GM21526 (cell line): ENCODE data around the gene ETFB.

Experiments used
- ATAC-seq: cut with Tn5 transposase; IDR thresholded peaks from one replicate; pipeline ENCODE4 v1.9.1; 2021; ENCODE audit warnings: moderate library complexity; ENCODE audit not compliant: unreplicated experiment, low FRiP score

The ETFB gene

DNA sequence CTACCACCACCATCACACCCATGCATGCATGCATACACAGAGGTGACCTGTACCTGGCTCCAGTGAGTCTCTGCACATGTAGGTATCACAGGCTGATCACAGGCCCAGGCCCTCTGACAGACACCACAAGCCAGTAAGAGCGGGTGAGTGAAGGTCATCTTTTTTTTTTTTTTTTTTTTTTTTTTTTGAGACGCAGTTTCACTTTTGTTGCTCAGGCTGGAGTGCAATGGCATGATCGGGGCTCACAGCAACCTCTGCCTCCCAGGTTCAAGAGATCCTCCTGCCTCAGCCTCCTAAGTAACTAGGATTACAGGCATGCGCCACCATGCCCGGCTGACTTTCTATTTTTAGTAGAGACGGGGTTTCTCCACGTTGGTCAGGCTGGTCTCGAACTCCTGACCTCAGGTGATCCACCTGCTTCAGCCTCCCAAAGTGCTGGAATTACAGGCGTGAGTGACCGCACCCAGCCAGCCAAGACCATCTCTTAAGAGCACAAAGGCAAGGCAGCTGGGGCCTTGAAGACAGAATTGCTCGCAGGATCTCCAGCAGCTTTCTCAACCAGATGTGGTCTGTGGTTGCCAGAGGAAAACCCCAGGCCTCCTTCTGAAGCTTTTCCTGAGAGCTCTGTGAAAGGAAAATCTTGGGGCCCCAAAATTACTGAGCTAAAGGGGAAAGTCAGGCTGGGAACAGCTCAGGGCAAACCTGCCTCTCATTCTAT, 9.5 kb upstream of the ETFB start:
- no peak for ATAC-seq

DNA sequence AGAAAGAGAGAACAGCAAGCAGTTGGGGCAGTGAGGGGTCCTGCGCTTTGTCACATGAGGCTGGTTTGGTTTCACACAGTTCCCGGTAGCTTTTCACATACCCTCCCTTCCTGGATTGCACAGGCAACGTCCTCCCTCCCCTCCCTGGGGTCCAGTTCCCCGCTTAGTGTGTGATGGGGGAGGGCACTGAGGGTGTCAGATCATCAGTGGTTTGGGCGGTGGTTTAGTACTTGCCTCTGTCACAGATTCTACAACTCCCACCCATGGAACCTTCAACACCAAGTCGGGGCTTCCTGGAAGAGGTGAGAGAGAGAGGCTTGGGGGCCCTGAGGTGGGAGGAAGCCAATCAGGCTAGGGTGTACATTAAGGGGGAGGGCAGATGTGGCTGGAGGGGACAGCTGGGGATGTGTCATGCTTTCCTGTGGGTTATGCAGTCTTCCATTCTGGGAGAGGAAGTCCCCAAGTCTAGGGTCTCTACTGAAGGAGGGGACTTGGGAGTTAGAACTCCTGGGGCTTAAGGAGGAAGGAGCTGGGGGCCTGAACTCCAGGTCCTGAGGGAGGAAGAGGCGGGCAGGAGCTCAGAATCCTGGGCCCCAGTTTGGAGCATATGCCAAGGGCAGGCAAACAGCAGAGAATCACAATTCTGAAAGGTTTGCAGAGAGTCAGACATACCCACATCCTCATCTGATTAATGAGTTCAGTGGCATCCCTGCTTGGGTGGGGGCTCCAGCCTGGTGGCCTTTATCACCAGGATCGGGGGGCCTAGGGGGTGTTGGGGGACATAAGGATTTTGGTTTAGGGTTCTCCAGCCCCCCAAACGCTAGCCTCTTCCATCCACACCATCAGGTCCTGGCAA, 6.7 kb upstream of the ETFB start, which contains the start of gene NKG7:
Gene NKG7, minus strand, starts transcription at position 6 of the 856 bp plus-strand sequence. CDS start 119 bp downstream, outside the sequence.
- ATAC-seq, result no peak

DNA sequence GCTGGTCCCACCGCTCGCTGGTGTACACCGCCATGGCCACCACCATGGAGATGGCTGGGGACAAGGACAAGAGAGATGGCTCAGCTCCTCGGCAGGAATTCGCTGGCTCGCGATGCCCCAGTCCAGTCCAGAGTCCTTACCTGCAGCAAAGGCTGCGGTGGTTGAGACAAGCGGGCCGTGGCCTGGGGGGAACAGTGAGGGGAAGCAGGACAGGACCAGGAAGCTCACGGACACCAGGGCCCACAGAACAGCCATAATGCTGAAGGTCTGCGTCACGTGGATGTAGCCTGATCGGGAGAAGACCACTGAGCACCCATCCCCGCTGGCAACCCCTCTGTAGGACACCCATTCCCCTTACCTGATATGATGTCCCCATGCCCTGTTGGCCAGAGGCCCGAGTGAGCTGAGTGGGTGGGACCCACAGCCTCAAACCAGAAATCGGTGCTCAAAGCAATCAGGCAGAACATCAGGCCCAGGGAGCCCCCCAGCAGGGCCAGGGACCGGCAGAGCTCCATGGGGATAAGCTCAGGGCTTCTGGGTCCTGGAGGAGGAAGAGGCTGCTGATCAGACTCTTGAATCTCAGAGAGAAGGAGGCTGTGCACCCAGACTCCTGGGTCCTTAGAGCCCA, 5.9 kb upstream of the ETFB start:
- no peak for ATAC-seq

DNA sequence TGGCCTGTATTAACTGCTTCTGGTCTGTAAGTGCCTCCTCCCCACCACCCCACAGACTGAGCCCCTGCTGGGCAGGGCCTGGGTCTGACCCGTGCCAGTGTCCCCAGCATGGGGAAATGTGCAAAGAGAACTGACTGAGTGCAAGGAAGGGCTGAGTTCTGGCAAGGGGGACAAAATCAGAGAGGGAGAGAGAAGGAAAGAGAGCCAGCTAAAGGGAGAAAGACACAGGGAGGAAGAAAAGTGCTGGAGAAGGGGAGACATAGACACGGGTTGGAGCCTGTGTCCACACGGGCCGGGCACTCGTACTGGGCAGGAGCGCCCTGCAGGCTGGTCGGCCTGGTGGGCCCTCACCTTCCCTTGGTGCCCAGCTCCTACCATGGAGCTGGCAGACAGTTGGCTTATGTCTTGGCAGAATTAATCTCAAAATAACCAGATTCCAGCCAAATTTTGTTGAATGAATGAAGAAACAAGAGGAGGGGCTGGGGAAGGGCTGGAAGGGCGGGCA, 5.0 kb upstream of the ETFB start:
- no peak for ATAC-seq

DNA sequence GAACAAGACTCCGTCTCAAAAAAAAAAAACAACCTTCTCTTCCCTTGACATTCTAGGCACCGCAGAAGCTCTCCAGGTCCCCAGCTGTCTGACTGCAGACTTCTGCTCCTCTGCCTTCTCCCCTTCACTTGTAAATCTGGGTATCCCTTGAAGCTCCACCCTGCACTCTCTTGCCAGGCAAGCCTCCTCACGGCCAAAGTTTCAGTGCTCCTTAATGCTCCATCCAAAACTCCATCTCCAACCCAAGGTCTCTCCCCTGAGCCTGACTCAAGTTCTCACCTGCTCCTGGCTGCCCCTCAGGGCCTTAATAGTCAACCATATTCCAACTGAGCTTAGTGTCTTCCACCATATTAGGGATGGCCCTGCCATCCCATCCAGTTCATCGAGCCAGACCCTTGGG, 4.0 kb upstream of the ETFB start:
- no peak for ATAC-seq

DNA sequence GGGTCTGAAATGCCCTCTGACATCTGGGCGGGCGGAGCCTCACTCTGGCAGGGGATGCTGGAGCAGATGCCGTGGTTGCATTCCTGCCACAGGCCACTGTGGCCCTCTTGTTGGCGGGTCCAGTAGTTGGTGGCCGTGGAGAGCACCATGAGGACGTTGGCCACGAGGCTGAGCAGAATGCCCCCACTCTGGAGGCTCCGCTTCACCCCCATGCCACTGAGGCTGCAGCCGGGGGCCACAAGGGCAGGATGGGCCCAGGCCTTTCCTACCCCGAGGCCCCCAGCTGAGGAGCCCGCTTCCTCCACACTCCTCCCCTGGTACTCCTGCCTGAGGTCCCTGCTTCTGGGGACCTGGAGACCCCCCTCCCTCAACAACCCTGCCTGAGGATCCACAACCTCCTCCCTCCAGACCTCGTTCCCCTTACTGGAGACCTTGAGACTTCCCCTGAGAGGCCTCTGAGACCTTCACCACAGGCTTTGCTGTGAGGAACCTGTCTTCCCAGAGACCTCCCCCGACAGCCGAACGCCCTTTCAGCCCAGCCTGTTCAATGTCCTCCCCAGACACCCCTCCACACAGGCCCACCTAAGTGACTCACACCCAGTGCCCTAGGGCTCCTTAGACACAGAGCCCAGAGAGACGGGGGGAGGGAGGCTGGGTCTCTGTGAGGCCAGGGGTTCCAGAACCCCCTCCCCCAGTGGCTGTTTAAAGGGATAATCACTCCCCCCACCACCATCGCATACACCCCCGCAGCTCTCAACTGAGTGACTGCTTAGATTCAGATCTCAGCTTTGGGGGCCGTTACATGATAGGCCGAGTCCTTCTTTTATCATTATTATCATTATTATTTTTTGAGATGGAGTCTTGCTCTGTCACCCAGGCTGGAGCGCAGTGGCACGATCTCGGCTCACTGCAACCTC, 2.4 kb upstream of the ETFB start, which contains the start of gene CLDND2:
Gene CLDND2, minus strand, starts transcription at position 638 of the 917 bp plus-strand sequence. Its CDS starts 426 bp downstream, at position 212.
- ATAC-seq, result no peak

DNA sequence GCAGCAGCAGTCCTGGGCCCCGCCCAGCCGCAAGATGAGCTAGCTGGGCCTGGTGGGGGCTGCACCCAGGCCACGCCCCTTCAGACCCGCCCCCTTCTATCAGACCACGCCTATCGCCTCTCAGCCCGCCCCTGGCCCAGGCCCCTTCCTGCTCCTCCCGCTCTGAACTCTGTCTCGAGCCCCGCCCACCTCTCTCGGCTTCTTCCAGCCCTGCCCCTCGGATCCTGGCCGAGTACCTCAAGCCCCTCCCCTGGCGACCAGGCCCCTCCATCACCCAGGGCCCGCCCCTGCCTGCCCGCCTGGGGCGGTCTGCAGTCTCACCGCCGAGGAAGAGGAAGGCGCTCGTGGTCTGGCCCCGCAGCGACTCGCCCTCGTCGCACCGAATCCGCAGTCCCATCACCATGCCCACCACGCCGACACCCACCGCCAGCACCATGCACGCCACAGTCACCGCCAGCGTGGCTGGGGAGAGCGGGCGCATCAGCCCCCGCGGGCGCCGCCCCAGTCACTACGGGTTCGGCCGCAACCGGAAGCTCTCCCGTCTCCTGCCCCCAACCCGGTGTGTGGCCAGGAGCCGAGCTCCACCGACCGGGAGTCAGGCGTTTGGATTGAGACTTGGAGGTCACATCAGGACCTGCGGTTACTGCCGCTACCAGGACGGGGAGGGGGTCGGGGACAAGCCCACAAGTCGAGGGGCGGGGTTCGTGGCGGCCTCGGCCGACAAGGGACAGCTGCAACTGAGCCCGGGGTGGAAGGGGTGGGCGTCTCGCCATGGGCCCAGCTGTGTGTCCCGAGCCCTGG, 1.6 kb upstream of the ETFB start:
- peak; percentile 66 for ATAC-seq

DNA sequence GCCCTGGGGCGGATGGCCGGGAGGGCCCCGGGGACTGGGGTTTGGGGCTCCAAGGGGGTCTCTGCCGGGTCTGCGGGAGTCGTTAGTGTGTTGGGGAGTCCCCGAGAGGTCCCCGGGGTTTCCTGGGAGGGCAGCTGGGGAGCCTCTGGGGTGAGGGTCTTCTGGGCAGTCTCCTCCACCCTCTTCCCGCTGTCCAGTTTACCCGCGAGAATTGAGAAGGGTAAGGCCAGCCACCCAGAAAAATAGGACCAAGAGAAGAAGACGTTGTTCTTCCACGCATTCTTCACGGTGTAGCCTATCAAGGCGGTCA, 1.0 kb upstream of the ETFB start:
- peak; percentile 8 for ATAC-seq

DNA sequence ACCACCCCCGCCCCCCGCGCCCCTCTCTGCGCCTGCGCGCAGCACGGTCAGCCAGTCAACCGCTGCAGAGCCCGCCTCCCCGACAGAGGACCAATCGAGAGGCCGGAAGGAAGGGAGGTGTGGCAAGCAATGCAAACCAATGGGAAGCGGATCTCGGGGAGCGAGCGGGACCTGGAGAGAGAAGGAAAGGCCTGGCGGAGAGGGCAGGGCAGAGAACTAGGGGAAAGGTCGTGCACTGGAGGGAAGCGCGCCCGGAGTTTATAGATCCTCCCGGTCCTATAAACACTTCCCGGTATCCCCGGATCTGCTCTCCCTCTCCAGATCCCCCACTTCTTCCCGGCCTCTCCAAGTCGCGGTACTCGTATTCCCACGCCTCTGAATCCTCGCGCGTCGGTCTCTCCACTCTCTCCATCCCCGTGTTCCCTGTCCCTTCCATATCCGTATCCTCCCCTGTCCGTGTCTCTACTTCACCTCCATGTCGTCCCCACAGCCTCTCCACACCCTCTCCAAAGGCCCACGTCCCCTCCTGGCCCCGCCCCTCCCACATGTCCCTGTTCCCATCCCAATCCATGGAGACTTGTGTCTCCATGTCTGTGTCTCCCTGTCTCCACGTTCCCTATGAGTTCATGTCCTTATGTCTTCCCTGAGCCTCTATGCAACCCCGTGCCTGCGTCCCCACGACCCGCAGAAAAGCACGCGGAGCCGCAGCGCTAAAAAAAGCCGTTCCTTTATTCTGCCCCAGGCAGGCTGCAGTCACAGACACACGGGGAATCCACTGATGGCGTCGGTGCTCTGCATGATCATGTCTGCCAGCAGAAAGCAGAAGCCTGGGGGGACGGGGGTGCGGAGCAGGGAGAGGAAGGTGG, 434 bp upstream of the ETFB start:
- ATAC-seq, result peak; percentile 43

DNA sequence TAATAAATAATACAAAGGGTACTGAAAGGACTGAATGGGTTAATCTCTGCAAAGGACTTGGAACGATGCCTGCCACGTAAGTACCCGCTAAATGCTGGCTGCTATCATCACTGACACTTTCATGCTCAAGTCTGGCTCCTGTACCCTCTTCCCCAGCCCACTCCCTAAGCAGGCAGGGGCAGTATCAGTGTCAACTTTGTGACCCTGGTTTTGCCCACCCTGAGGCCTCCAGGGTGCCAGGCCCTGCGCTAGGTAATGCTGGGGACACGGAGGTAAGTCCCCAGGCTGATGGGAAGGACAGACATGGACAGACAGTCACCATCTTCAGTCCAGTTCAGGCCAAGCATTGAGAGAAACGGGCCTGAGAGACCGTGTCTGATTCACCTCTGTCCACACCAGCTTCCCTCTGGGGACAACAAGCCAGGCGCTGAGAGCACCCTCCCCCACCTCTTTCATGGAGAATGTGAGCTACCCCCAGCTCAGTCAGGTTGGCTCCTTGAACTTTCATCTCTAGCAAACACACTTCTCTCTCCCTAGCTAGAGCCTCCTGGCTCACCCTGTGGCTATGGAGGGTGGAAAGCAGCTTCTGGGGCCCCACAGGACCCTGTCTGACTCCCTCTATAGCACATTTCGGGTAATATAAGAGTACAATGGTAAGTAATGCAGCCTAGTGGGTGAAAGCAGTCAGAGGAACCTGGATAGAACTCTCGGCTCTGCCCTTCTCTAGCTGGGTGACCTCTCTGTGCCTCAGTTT, 800 bp downstream of the ETFB start:
- no peak for ATAC-seq

DNA sequence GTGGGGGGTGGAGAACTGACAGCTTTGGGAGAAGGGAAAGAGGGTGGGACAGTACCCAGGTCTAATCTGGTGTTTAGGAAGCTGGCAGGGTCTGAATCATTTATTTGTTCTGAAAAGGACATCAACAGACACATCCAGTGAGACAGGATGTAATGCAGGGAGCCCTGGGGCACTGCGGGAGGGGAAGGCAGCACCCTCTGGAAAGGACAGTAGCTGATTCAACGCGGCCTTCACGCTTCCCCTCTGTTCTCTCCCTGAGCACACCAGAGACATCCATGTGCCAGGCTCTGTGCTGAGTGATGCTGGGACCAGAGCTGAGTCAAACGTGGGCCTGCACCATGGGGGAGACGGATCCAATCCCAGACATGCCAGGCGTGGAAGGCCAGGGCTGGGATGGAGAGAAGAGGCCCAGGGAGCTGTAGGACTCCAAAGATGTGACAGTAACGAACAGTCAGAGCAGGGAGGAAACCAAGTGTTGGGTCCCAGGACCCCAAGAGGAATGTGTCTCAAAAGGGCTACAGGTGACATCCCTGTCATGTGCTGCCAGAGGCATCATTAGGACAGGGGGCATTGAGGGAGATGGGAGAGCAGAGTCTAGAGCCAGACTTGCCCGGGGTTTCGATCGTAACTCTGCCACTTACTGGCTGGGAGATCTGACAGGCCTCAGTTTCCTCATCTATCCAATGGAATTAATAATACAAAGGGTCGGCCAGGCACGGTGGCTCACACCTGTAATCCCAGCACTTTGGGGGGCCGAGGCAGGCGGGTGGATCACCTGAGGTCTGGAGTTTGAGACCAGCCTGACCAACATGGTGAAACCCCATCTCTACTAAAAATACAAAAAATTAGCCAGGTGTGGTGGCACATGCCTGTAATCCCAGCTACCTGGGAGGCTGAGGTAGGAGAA, 1.7 kb downstream of the ETFB start:
- no peak for ATAC-seq

DNA sequence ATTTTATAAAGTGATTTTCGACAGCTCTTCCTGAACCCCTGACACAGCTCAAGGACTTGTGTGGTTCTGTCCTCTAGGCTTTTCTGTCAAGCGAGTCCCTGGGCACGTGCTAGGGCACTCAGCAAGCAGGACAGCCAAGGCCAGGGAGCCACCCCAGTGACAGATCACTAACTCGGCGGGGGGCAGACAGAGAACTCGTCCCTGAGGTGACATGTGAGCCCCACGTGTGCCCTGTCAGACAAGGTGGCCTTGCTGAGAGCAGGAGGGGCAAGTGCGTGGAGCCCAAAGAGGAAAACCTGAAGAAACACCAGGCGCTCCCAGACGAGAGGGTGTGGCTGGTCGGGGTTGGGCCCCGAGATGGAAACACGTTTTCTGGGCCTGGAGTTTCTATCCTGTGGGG, 4.9 kb downstream of the ETFB start:
- no peak for ATAC-seq

DNA sequence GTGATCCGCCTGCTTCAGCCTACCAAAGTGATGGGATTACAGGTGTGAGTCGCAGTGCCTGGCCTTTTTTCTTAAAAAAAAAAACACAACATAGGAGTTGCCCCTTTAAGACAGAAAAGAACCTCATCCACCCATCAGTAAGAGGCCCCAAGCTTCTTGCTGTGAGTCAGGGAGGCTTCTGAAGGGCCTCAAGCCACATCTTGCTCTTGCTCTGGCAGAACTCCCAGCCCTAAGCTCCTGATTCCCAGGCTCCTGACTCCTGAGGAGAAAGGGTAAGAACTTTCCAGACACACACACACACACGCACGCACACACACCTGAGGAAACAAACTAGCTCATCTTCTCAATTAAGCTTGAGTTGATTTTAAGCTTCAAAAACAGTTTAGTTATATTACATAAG, 6.9 kb downstream of the ETFB start:
- no peak for ATAC-seq

DNA sequence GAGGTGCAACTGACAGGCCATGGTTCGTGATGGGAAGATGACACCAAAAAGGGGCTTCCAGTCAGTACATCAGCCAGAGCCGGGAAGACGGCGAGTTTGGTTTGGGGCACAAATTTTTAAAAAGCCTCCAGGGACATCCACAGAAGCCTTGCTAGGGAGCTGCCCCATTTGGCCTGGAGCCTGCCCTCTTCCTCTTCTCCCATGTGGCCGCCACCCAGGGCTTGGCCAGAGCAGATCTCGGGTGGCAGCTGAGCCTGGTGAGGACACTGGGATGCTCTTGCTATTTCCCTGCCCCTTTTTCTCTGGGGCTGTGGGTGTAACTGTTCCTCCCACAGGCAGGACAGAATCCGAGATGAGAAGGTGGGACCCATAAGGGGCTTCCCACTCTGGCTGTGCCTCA, 8.2 kb downstream of the ETFB start:
- ATAC-seq, result no peak

DNA sequence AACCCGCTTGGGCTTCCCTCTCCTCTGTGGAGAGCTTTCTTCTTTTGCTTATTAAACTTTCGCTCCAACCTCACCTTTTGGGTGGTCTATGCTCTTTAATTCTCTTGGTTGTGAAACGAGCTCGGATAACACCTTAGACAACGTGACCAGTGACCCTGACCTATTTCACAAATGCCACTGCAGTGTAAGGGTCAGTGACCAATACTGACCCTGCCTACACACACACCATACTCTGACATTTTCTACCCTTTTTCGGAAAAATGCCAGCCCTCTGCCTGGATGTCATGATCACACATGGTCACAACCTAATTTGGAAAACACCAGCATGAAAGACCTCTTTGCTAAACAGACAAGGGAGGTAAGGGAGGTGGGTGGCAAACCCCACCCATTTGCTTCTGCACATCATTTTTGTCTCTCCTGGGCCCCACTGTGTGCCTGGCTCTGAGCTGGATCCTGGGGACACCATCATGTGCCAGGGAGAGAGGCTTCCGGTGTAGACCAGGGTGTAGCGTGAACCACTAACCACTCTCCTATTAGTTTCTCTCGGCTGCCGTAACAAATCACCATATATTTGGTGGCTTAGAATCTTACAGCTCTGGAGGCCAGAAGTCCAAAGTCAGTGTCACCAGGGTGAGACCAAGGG, 9.9 kb downstream of the ETFB start:
- no peak for ATAC-seq

DNA sequence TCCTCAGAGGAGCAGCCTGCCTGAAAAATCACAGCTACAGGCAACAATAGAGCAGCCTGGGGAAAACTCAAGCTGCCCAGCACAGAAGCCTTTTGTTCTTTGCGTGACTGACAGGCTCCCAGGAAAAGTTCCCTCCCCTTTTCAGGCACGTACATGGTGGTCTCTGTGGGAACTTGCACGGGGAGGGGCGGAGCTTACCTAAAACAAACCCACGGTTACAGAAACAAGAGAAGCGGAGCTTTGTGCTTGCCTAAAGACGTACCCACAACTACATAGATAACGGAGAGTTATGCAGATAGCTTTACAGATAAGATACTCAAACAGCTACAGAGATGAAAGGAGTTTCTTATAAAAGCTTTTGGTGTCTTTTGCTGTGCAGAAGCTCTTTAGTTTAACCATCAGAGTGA, 11.4 kb downstream of the ETFB start:
- no peak for ATAC-seq
